B cell (primary cell): ENCODE data around the gene ABHD2. TPM values are rescaled to one million over a fixed set of nuclear protein-coding genes. Genes with fewer than 3 reads are reported as not detected.

Source experiments
- ATAC-seq: fragments of 200-7000 bp; cut with Tn5 transposase; one replicate; pipeline ENCODE4 v1.10.0; 2021; ENCODE audit warnings: low read depth, mild to moderate bottlenecking, moderate number of reproducible peaks, moderate library complexity
- CTCF ChIA-PET: fragments of 350-600 bp; sonication (Branson Sonifier 250); formaldehyde crosslinking; loops from one replicate; lab custom pipeline; 2021; ENCODE audit warnings: antibody characterized with exemption, inconsistent platforms; lab: Charles Lee
- POLR2A ChIA-PET: fragments of 350-600 bp; sonication (Branson Sonifier 250); formaldehyde crosslinking; loops from one replicate; lab custom pipeline; 2021; ENCODE audit warnings: antibody characterized with exemption; lab: Charles Lee
- DNase-seq: peaks from one replicate; pipeline ENCODE4 v3.0.0; 2013
- H2AFZ ChIP-seq: 2 replicates; pipeline ENCODE4 v1.6.1; 2012; ENCODE audit warnings: mild to moderate bottlenecking, low read depth, low read length; ENCODE audit not compliant: insufficient read depth, poor library complexity, severe bottlenecking
- H3K27ac ChIP-seq, 2 donors: 1 replicate in 1 of 2; 2 replicates in 1 of 2; pipeline ENCODE4 v1.5.1; 2012 to 2013; ENCODE audit warnings: low read length in 2 of 2, mild to moderate bottlenecking in 2 of 2, moderate library complexity in 1 of 2
- H3K27me3 ChIP-seq, 4 experiments: fragments of 200-600 bp in 1 of 4; sonication (generic) in 1 of 4; replicated peaks in 1 of 4; 1 replicate in 2 of 4; 2 replicates in 2 of 4; pipeline versions ENCODE4 v1.6.1 to v1.7.0; 2013 to 2016; ENCODE audit warnings: low read length in 3 of 4, mild to moderate bottlenecking in 2 of 4, mixed read lengths in 1 of 4, moderate library complexity in 1 of 4; ENCODE audit not compliant: insufficient read depth in 4 of 4, control insufficient read depth in 3 of 4; ENCODE audit errors: control extremely low read depth in 1 of 4
- H3K36me3 ChIP-seq, 2 experiments: replicated peaks in 1 of 2; 1 replicate in 1 of 2; 2 replicates in 1 of 2; pipeline versions ENCODE4 v1.6.1 to v1.7.1; 2013; ENCODE audit warnings: low read length in 1 of 2; ENCODE audit not compliant: insufficient read depth in 2 of 2, control insufficient read depth in 1 of 2; ENCODE audit errors: control extremely low read depth in 1 of 2, extremely low read depth in 1 of 2
- H3K4me1 ChIP-seq, 2 donors: fragments of 200-600 bp in 1 of 2; sonication (generic) in 1 of 2; 1 replicate in 1 of 2; 2 replicates in 1 of 2; pipeline versions ENCODE4 v1.5.1 to v1.6.1; 2013 to 2017; ENCODE audit warnings: low read length in 2 of 2; ENCODE audit not compliant: control insufficient read depth in 2 of 2, insufficient read depth in 2 of 2
- H3K4me2 ChIP-seq: replicated peaks from 2 replicates; pipeline ENCODE3; 2012; ENCODE audit warnings: mild to moderate bottlenecking, low read depth, low read length; ENCODE audit not compliant: poor library complexity, severe bottlenecking
- H3K4me3 ChIP-seq, 5 experiments: fragments of 200-600 bp in 1 of 5; sonication (generic) in 1 of 5; 1 replicate in 3 of 5; 2 replicates in 2 of 5; pipeline versions ENCODE4 v1.5.1 to v1.7.0; 2011 to 2016; ENCODE audit warnings: low read length in 4 of 5, mild to moderate bottlenecking in 4 of 5, low read depth in 2 of 5, control low read depth in 1 of 5, moderate library complexity in 1 of 5; ENCODE audit not compliant: insufficient read depth in 1 of 5; ENCODE audit errors: control extremely low read depth in 1 of 5, extremely low read depth in 1 of 5
- H3K79me2 ChIP-seq: fragments of 200-600 bp; sonication (generic); one replicate; pipeline ENCODE4 v1.6.0; 2016; ENCODE audit warnings: low read length; ENCODE audit not compliant: control insufficient read depth, insufficient read depth
- H3K9ac ChIP-seq: fragments of 200-600 bp; sonication (generic); 2 replicates; pipeline ENCODE4 v1.6.1; 2017; ENCODE audit warnings: mild to moderate bottlenecking, low read length, moderate library complexity
- H3K9me3 ChIP-seq, 3 donors: one replicate each; pipeline versions ENCODE4 v1.6.1 to v1.7.1; 2013; ENCODE audit warnings: low read length in 2 of 3; ENCODE audit not compliant: control insufficient read depth in 2 of 3, insufficient read depth in 1 of 3; ENCODE audit errors: control extremely low read depth in 1 of 3
- H4K20me1 ChIP-seq: 2 replicates; pipeline ENCODE4 v1.6.0; 2012; ENCODE audit warnings: mild to moderate bottlenecking, low read length; ENCODE audit not compliant: insufficient read depth, control insufficient read depth, poor library complexity, severe bottlenecking
- H3K27ac Mint-ChIP-seq: one replicate; pipeline ENCODE4 v1.8.0; 2021; ENCODE audit warnings: mixed read lengths
- H3K27me3 Mint-ChIP-seq: one replicate; pipeline ENCODE4 v1.8.0; 2021; ENCODE audit warnings: mixed read lengths
- H3K4me1 Mint-ChIP-seq: one replicate; pipeline ENCODE4 v1.8.0; 2021; ENCODE audit warnings: mixed read lengths
- H3K4me3 Mint-ChIP-seq: one replicate; pipeline ENCODE4 v1.8.0; 2021; ENCODE audit warnings: mixed read lengths
- H3K9me3 Mint-ChIP-seq: one replicate; pipeline ENCODE4 v1.8.0; 2022; ENCODE audit warnings: mixed read lengths; ENCODE audit not compliant: insufficient read depth
- EZH2 ChIP-seq: IDR thresholded peaks from 2 replicates; pipeline ENCODE4 v1.6.1; 2012; ENCODE audit warnings: borderline replicate concordance, low read depth, mild to moderate bottlenecking, moderate library complexity, low read length; ENCODE audit not compliant: insufficient read depth, poor library complexity, severe bottlenecking
- WGBS: methylation state at CpG from one replicate; pipeline ENCODE4 v1.1.5; 2013; ENCODE audit warnings: missing lambda C conversion rate; ENCODE audit not compliant: insufficient coverage; 5-methylcytosine and 5-hydroxymethylcytosine counted together
- intact Hi-C: fragments of 100-400 bp; cut with micrococcal nuclease; formaldehyde crosslinking; loops from one replicate; pipeline ENCODE4 v1.10.0; 2022
- polyA plus RNA-seq: library from polyadenylated mRNA; depleted of rRNA; stranded (reverse); fragments of >200 nt; gene quantifications from 2 replicates; pipeline ENCODE4 v1.2.3, GENCODE V29; 2012
- total RNA-seq, 2 donors: library from RNA; stranded (reverse); fragments of 120-200 nt in 1 of 2; gene quantifications; 1 replicate in 1 of 2; 2 replicates in 1 of 2; pipeline versions ENCODE4 v1.2.3 to v1.2.4, GENCODE V29; 2013 to 2022
- TF ChIP-seq, protein P1 (sequence below): fragments of 200-600 bp; IDR thresholded peaks from one replicate; pipeline ENCODE4 v1.8.0; 2022; ENCODE audit warnings: antibody characterized with exemption, mild to moderate bottlenecking

Gene ABHD2
- total and polyA plus RNA-seq, 2 donors (not counting 1 experiment from before 2014, with no cell fraction given): 7.1 to 45.8 TPM

DNA sequence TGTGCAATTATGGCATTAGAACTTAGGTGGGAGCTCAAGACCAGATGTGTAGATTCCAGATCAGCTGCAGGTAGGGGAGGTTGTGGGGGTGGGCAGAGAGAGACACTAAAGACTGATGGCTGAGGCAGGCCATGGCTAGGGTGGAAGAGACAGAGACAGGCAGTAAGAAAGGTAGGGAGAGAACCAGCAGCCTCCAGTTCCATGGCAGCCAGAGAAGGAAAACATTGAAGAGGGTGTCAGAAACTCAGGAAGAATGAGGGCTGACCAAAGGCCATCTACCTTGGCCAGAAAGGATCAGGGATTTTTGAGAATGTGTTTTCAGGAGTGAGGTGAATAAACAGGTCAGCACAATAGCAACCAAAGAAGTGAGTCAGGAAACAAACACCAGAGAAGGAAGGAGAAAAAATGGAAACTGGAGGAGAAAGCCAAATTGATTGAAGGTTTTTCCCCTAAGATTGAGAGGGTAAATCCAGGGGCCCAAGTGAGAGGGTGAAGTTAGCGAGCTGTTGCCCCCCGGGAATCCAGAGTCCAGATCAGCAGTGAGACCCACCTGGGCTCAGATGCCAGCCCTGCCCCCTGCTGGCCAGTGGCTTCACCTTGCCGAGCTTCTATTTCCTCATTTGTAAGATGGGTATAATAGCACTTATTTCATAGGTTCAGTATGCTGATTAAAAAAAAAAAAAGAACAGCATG, 41.0 kb downstream of the ABHD2 start:
- peaks cover 4 to 15% of the 10 kb centered on the region in 2 donors for H3K4me1 ChIP-seq
- 71% methylated on average over 1 of the region's 3 CpGs for WGBS
- H3K27me3 ChIP-seq: no peaks in the 10 kb centered on the region
- H4K20me1 ChIP-seq: no peaks in the 10 kb centered on the region
- ATAC-seq (peak; percentile 66), DNase-seq (peak; percentile 66)
- H3K4me1 Mint-ChIP-seq: peaks cover 16% of the 10 kb centered on the region
- no peak overlapping the region for H2AFZ ChIP-seq
- H3K4me2 ChIP-seq: no peak overlapping the region
- no peak for TF ChIP-seq EZH2
- TF ChIP-seq, protein P1, sequence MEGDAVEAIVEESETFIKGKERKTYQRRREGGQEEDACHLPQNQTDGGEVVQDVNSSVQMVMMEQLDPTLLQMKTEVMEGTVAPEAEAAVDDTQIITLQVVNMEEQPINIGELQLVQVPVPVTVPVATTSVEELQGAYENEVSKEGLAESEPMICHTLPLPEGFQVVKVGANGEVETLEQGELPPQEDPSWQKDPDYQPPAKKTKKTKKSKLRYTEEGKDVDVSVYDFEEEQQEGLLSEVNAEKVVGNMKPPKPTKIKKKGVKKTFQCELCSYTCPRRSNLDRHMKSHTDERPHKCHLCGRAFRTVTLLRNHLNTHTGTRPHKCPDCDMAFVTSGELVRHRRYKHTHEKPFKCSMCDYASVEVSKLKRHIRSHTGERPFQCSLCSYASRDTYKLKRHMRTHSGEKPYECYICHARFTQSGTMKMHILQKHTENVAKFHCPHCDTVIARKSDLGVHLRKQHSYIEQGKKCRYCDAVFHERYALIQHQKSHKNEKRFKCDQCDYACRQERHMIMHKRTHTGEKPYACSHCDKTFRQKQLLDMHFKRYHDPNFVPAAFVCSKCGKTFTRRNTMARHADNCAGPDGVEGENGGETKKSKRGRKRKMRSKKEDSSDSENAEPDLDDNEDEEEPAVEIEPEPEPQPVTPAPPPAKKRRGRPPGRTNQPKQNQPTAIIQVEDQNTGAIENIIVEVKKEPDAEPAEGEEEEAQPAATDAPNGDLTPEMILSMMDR: peak; percentile 86
- ChIA-PET CTCF (interaction anchor here (0.6 to 7.8 kb wide), 26 partner anchors 10 to 506 kb away, joined by 3 to 165 read pairs (median 4); partner anchors contain the start of genes ABHD2 and HAPLN3), POLR2A (interaction anchor here (0.5 kb wide), 1 partner anchor 191 kb away, joined by 3 read pairs; no protein-coding TSS in a partner anchor)
- no peaks in the 10 kb centered on the region for H3K9me3 Mint-ChIP-seq
- no peaks in the 10 kb centered on the region for H3K9me3 ChIP-seq
- intact Hi-C loops: loop anchor here (1.0 to 2.0 kb wide), 4 partner anchors 40 to 505 kb away; partner anchors contain the start of genes ABHD2 and HAPLN3
- H3K27ac ChIP-seq: no peak overlapping the region
- no peaks in the 10 kb centered on the region for H3K27me3 Mint-ChIP-seq
- peaks cover 0 to 22% of the 10 kb centered on the region in 2 experiments for H3K36me3 ChIP-seq
- H3K4me3 Mint-ChIP-seq: no peak overlapping the region
- H3K4me3 ChIP-seq: no peak overlapping the region
- no peak overlapping the region for H3K27ac Mint-ChIP-seq
- no peaks in the 10 kb centered on the region for H3K79me2 ChIP-seq
- no peak overlapping the region for H3K9ac ChIP-seq

DNA sequence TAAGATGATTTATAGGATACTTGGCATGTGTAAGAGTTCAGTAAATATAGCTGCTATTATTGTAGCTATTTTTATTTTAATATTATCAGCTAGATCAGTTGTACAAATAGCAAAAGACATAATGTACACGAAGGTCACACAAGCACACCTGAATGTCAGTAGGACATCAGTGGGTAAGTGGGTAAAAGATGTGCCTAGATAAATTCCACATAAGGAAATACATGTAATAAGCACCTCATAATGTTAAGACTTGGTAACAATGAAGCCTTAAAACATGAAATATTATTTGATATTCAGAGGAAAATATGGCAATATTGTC, 41.5 kb downstream of the ABHD2 start:
- no peak overlapping the region for H3K4me3 ChIP-seq
- H3K27ac ChIP-seq: no peak overlapping the region
- peaks cover 4 to 15% of the 10 kb centered on the region in 2 donors for H3K4me1 ChIP-seq
- H2AFZ ChIP-seq: no peak overlapping the region
- peaks cover 16% of the 10 kb centered on the region for H3K4me1 Mint-ChIP-seq
- no peak overlapping the region for H3K4me2 ChIP-seq
- H3K36me3 ChIP-seq: peaks cover 0 to 25% of the 10 kb centered on the region in 2 experiments
- H3K27me3 Mint-ChIP-seq: no peaks in the 10 kb centered on the region
- H3K9ac ChIP-seq: no peak overlapping the region
- no peaks in the 10 kb centered on the region for H4K20me1 ChIP-seq
- TF ChIP-seq, protein P1: peak; percentile 47
- no peak for TF ChIP-seq EZH2
- H3K9me3 ChIP-seq: no peaks in the 10 kb centered on the region
- POLR2A ChIA-PET: interaction anchor here (0.5 kb wide), 1 partner anchor 192 kb away, joined by 3 read pairs; no protein-coding TSS in a partner anchor
- CTCF ChIA-PET: interaction anchor here (0.6 to 7.8 kb wide), 25 partner anchors 9 to 507 kb away, joined by 3 to 165 read pairs (median 5); partner anchors contain the start of genes ABHD2 and HAPLN3
- no peaks in the 10 kb centered on the region for H3K79me2 ChIP-seq
- H3K9me3 Mint-ChIP-seq: no peaks in the 10 kb centered on the region
- H3K27ac Mint-ChIP-seq: no peak overlapping the region
- WGBS: no CpG with 5 or more reads among the region's 1 CpG
- no peaks in the 10 kb centered on the region for H3K27me3 ChIP-seq
- no peak overlapping the region for H3K4me3 Mint-ChIP-seq
- DNase-seq (no peak), ATAC-seq (no peak)
- intact Hi-C loops: loop anchor here (1.0 to 2.0 kb wide), 4 partner anchors 41 to 505 kb away; partner anchors contain the start of genes ABHD2 and HAPLN3
